Body of pancreas (tissue), 4 donors: Measurements from ENCODE around the gene BCAR1.
"Not testable (repeated sequence)": the region's sequence is repeated elsewhere in the genome, so short reads cannot be mapped to it uniquely, and the experiment has no call there.

Experiments used
- CTCF ChIP-seq, 7 experiments: fragments of 450-650 bp in 4 of 7; fragments of 200-600 bp in 3 of 7; sonication (generic) in 3 of 7; IDR thresholded peaks; one replicate each; pipeline ENCODE4 v1.5.1; 2016 to 2019; ENCODE audit warnings: antibody characterized with exemption in 7 of 7
- POLR2A ChIP-seq, 3 donors: fragments of 450-650 bp; IDR thresholded peaks; one replicate each; pipeline ENCODE4 v1.6.1; 2016; ENCODE audit warnings: antibody characterized with exemption in 3 of 3, mild to moderate bottlenecking in 2 of 3

GRCh38 chr16:75205961-75206748, 45.3 kb downstream of the BCAR1 start:
- not testable (repeated sequence) for TF ChIP-seq CTCF (IDR thresholded peaks at IDR 0.05)
- peak in 1 of 3 donors; percentile 32 for TF ChIP-seq POLR2A (IDR thresholded peaks at IDR 0.05)
